HepG2 (cell line): ENCODE results near the gene FOCAD. TPM values are rescaled to one million over a fixed set of nuclear protein-coding genes. Genes with fewer than 3 reads are reported as not detected.
"Not testable (repeated sequence)": the region's sequence is repeated elsewhere in the genome, so short reads cannot be mapped to it uniquely, and the experiment has no call there.

Experiments
- ATAC-seq: fragments of 200-7000 bp; cut with Tn5 transposase; 3 replicates; pipeline ENCODE4 v1.9.1; 2020; ENCODE audit warnings: mild to moderate bottlenecking, moderate library complexity
- BruUV-seq: library from RNA; stranded (reverse); fragments of 400-500 nt; replicated peaks from 2 replicates; lab custom pipeline; 2021; lab: Mats Ljungman, UMichigan
- CTCF ChIA-PET: fragments of 300-600 bp; formaldehyde crosslinking; extraction: SDS; loops from one replicate; lab custom pipeline; 2021; ENCODE audit warnings: low total read pairs, inconsistent platforms, low intra/inter-chr PET ratio; lab: Yijun Ruan, JAX
- POLR2A ChIA-PET: fragments of 350-600 bp; sonication (Branson Sonifier 250); formaldehyde crosslinking; loops from one replicate; lab custom pipeline; 2020; ENCODE audit warnings: antibody characterized with exemption, inconsistent platforms; lab: Yijun Ruan, JAX
- DNase-seq: peaks from one replicate; pipeline ENCODE4 v3.0.0-alpha.2; 2015; ENCODE audit warnings: low spot score
- FAIRE-seq: peaks from 3 replicates; lab custom pipeline; 2011; peaks lifted over from hg19 to GRCh38; lab: Jason Lieb, UNC
- H2AFZ ChIP-seq: one replicate; pipeline ENCODE4 v1.6.1; 2011; ENCODE audit warnings: low read length, inconsistent platforms
- H3K27ac ChIP-seq: fragments of 300-600 bp; 3 replicates; pipeline ENCODE4 v1.8.0; 2011; ENCODE audit warnings: mixed run types, mild to moderate bottlenecking, mixed read lengths, low read length, inconsistent platforms; ENCODE audit not compliant: insufficient read depth; ENCODE audit errors: extremely low read length
- H3K27me3 ChIP-seq, 2 experiments: fragments of 200-600 bp in 1 of 2; 2 replicates in 1 of 2; 3 replicates in 1 of 2; pipeline versions ENCODE4 v1.6.0 to v1.8.0; 2011; ENCODE audit warnings: low read length in 2 of 2, mild to moderate bottlenecking in 2 of 2, moderate library complexity in 2 of 2, inconsistent platforms in 1 of 2; ENCODE audit not compliant: insufficient read depth in 2 of 2, control insufficient read depth in 1 of 2
- H3K36me3 ChIP-seq, 2 experiments: fragments of 200-600 bp in 1 of 2; replicated peaks in 1 of 2; 2 replicates in 1 of 2; 3 replicates in 1 of 2; pipeline versions ENCODE4 v1.5.1 to v1.8.0; 2011; ENCODE audit warnings: low read length in 2 of 2, inconsistent platforms in 1 of 2; ENCODE audit not compliant: insufficient read depth in 2 of 2, control insufficient read depth in 1 of 2
- H3K4me1 ChIP-seq: 2 replicates; pipeline ENCODE4 v1.5.1; 2012; ENCODE audit warnings: low read length, inconsistent platforms; ENCODE audit not compliant: insufficient read depth
- H3K4me2 ChIP-seq: 2 replicates; pipeline ENCODE4 v1.6.0; 2011; ENCODE audit warnings: low read depth, low read length, inconsistent platforms
- H3K4me3 ChIP-seq, 3 experiments: fragments of 200-600 bp in 1 of 3; sonication (generic), shearing (Covaris generic) in 1 of 3; replicated peaks in 1 of 3; 2 replicates each; pipeline ENCODE4 v1.5.1; 2011 to 2016; ENCODE audit warnings: low read length in 3 of 3, inconsistent platforms in 2 of 3, low read depth in 2 of 3, mild to moderate bottlenecking in 2 of 3, control low read depth in 1 of 3, mixed read lengths in 1 of 3; ENCODE audit not compliant: insufficient read depth in 1 of 3
- H3K79me2 ChIP-seq: one replicate; pipeline ENCODE4 v1.6.1; 2011; ENCODE audit warnings: low read length, inconsistent platforms; ENCODE audit not compliant: insufficient read depth
- H3K9ac ChIP-seq: 2 replicates; pipeline ENCODE4 v1.6.0; 2011; ENCODE audit warnings: mild to moderate bottlenecking, low read depth, low read length, inconsistent platforms; ENCODE audit not compliant: insufficient read depth
- H3K9me3 ChIP-seq: 2 replicates; pipeline ENCODE4 v1.5.1; 2012; ENCODE audit warnings: mild to moderate bottlenecking, low read length
- H4K20me1 ChIP-seq: 2 replicates; pipeline ENCODE4 v1.6.0; 2011; ENCODE audit warnings: inconsistent platforms, mild to moderate bottlenecking, low read length, moderate library complexity; ENCODE audit not compliant: insufficient read depth
- BCL6 ChIP-seq: IDR thresholded peaks from 2 replicates; pipeline ENCODE4 v1.6.1; 2016; ENCODE audit warnings: missing genetic modification reagents, missing compliant biosample characterization
- HMGXB3 ChIP-seq: sonication (generic); formaldehyde crosslinking; IDR thresholded peaks from 2 replicates; pipeline ENCODE4 v1.4.0; 2020; ENCODE audit warnings: missing genetic modification reagents, borderline replicate concordance
- MAFF ChIP-seq: IDR thresholded peaks from 2 replicates; pipeline ENCODE4 v1.6.1; 2011; ENCODE audit warnings: low read depth, low read length, improper control_type of control experiment
- MAFK ChIP-seq, 2 experiments: IDR thresholded peaks in 1 of 2; conservative IDR thresholded peaks in 1 of 2; 2 replicates each; pipeline ENCODE4 v1.6.1; 2011; ENCODE audit warnings: improper control_type of control experiment in 2 of 2, low read length in 2 of 2
- WGBS: methylation state at CpG from one replicate; pipeline ENCODE4 v1.1.6; 2017; ENCODE audit warnings: low lambda C conversion rate; 5-methylcytosine and 5-hydroxymethylcytosine counted together
- in situ Hi-C: cut with HindIII; loops from 2 replicates; pipeline ENCODE4 v1.10.0; 2017; ENCODE audit warnings: low pct_unique_long_range_greater_than_20kb; ENCODE audit not compliant: extremely low pct_ligation_motif_present
- intact Hi-C: fragments of 100-400 bp; cut with micrococcal nuclease; formaldehyde crosslinking; loops from one replicate; pipeline ENCODE4 v1.10.0; 2022; ENCODE audit not compliant: unreplicated experiment
- polyA plus RNA-seq, 8 experiments: library from polyadenylated mRNA; depleted of rRNA in 3 of 8; stranded (reverse) in 7 of 8; unstranded in 1 of 8; fragments of >200 nt; fragmentation: Illumina TruSeq in 4 of 8; extraction: Trizol in 4 of 8; gene quantifications; 2 replicates each; pipeline versions ENCODE4 v1.2.1 to v1.2.3, GENCODE V29; 2011 to 2016; ENCODE audit warnings: low read depth in 4 of 8, missing spikeins in 1 of 8, mixed read lengths in 1 of 8; ENCODE audit not compliant: insufficient read depth in 1 of 8
- total RNA-seq, 5 experiments: library from RNA; depleted of rRNA; stranded (reverse); fragments of >200 nt; fragmentation: Illumina TruSeq; extraction: Trizol; gene quantifications; 2 replicates each; pipeline ENCODE4 v1.2.3, GENCODE V29; 2016; ENCODE audit warnings: low read depth in 1 of 5

Gene FOCAD
- total and polyA plus RNA-seq, 2 of the 13 experiments (the other 11 are each of a cell fraction or from before 2014, with no cell fraction given), result 18.0 to 31.1 TPM

GRCh38 chr9:20962536-20963225 is 278.6 kb downstream of the FOCAD start (continued):
- TF ChIP-seq HMGXB3, result no peak

- DNase-seq, result no peak
- CTCF ChIA-PET, result no interaction called here
- TF ChIP-seq MAFK (conservative IDR thresholded peaks at IDR 0.05 in 1 of 2, IDR thresholded peaks at IDR 0.05 in 1 of 2; ENCODE audit: low read length in 2 of 2) (peak; percentile 44 to 69; a peak in 3 of 4 replicates), MAFF (peak; percentile 68), BCL6 (no peak)
- TF ChIP-seq, all 625 proteins: peak for 2
- in situ Hi-C loops (no loop called here), intact Hi-C loops (no loop called here)
- BruUV-seq, result no TSS peak
- Histone ChIP-seq H4K20me1 (no peaks in the 10 kb centered on the region), H3K4me2 (no peak overlapping the region), H3K27me3 (no peaks in the 10 kb centered on the region), H3K4me1 (no peaks in the 10 kb centered on the region), H3K4me3 (no peak overlapping the region), H3K27ac (no peak overlapping the region), H3K9me3 (no peaks in the 10 kb centered on the region), H3K36me3 (no peaks in the 10 kb centered on the region; a peak in 1 of 5 replicates), H3K79me2 (no peaks in the 10 kb centered on the region), H2AFZ (no peak overlapping the region), H3K9ac (no peak overlapping the region)
- WGBS, result 97% methylated on average over 1 of the region's 1 CpG
- FAIRE-seq (no peak), ATAC-seq (no peak)
- POLR2A ChIA-PET, result no interaction called here
Measured at GRCh38 chr9:20972684-20973083, 288.6 kb downstream of the FOCAD start.

GRCh38 chr9:20973246-20973947 is 289.3 kb downstream of the FOCAD start:
- intact Hi-C loops, result not testable (repeated sequence)

More at GRCh38 chr9:20973246-20973947, 289.3 kb downstream of the FOCAD start:
- H3K4me3 ChIP-seq, H3K36me3 ChIP-seq, H3K4me2 ChIP-seq, H3K27me3 ChIP-seq, H4K20me1 ChIP-seq, DNase-seq, FAIRE-seq, CTCF ChIA-PET, H3K9me3 ChIP-seq, H3K27ac ChIP-seq, in situ Hi-C loops, POLR2A ChIA-PET, H3K79me2 ChIP-seq, BruUV-seq, H3K9ac ChIP-seq, H3K4me1 ChIP-seq, ATAC-seq, H2AFZ ChIP-seq: not testable (repeated sequence)
- 61% methylated on average over 2 of the region's 2 CpGs for WGBS
